GM12874 (cell line): ENCODE results near the gene EID1.

Source experiments
- CTCF ChIP-seq: IDR thresholded peaks from 2 replicates; pipeline ENCODE4 v1.5.1; 2011; ENCODE audit warnings: low read depth, mild to moderate bottlenecking, control low read depth, low read length, moderate library complexity; ENCODE audit not compliant: insufficient read depth

EID1 gene

GRCh38 chr15:48898032-48898431 is 20.1 kb downstream of the EID1 start:
- TF ChIP-seq CTCF, result no peak

GRCh38 chr15:48898446-48898845 is 20.5 kb downstream of the EID1 start:
- no peak for TF ChIP-seq CTCF

GRCh38 chr15:48899793-48900192 is 21.9 kb downstream of the EID1 start:
- TF ChIP-seq CTCF, result no peak

- TF ChIP-seq CTCF, result no peak
Observed at GRCh38 chr15:48904758-48905157, 26.8 kb downstream of the EID1 start.

- TF ChIP-seq CTCF, result no peak
Observed at GRCh38 chr15:48905216-48905615, 27.3 kb downstream of the EID1 start.

GRCh38 chr15:48905847-48906246 is 27.9 kb downstream of the EID1 start:
- no peak for TF ChIP-seq CTCF

- no peak for TF ChIP-seq CTCF
Observed at GRCh38 chr15:48913141-48913540, 35.2 kb downstream of the EID1 start.

GRCh38 chr15:48914717-48915116 is 36.8 kb downstream of the EID1 start:
- TF ChIP-seq CTCF, result no peak
